IPS DF 6.9 (cell line): Measurements from ENCODE around the gene POP4.

ENCODE experiments used
- DNase-seq: peaks from one replicate; pipeline ENCODE4 v3.0.0-alpha.2; 2013; ENCODE audit warnings: low read depth, low spot score
- H3K27ac ChIP-seq: one replicate; pipeline ENCODE4 v1.5.1; 2013; ENCODE audit warnings: low read length, control low read depth
- H3K27me3 ChIP-seq: 2 replicates; pipeline ENCODE4 v1.6.1; 2013; ENCODE audit warnings: mild to moderate bottlenecking, low read length; ENCODE audit not compliant: control insufficient read depth, insufficient read depth
- H3K36me3 ChIP-seq: 2 replicates; pipeline ENCODE4 v1.6.1; 2013; ENCODE audit warnings: low read length; ENCODE audit not compliant: control insufficient read depth, insufficient read depth
- H3K4me1 ChIP-seq: 2 replicates; pipeline ENCODE4 v1.6.1; 2013; ENCODE audit warnings: low read length; ENCODE audit not compliant: control insufficient read depth, insufficient read depth
- H3K4me3 ChIP-seq: 2 replicates; pipeline ENCODE4 v1.5.1; 2013; ENCODE audit warnings: mild to moderate bottlenecking, low read length
- H3K9me3 ChIP-seq: 2 replicates; pipeline ENCODE4 v1.6.1; 2013; ENCODE audit warnings: low read length, inconsistent platforms; ENCODE audit not compliant: control insufficient read depth, insufficient read depth
- WGBS: extraction: QIAGEN DNeasy Blood & Tissue Kit; methylation state at CpG from one replicate; pipeline ENCODE4 v1.1.7; 2013; ENCODE audit warnings: mixed read lengths, missing lambda C conversion rate; ENCODE audit not compliant: insufficient read length, insufficient coverage; 5-methylcytosine and 5-hydroxymethylcytosine counted together

Gene POP4

DNA sequence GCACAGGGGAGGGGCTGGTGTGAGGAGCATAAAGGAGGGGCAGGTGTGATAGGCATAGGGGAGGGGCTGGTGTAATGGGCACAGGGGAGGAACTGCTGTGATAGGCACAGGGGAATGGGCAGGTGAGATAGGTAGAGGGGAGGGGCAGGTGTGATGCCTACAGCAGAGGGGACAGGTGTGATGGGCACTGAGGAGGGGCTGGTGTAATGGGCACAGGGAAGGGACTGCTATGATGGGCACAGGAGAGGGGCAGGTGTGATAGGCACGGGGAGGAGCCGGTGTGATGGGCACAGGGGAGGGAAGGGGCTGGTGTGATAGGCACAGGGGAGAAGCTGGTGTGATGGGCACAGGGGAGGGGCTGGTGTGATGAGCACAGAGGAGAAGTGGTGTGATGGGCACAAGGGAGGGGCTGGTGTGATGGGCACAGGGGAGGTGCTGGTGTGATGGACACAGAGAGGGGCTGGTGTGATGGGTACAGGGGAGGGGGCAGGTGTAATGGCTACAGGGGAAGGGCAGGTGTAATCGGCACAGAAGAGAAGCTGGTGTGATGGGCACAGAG lies 39.5 kb upstream of the POP4 start:
- H3K27ac ChIP-seq, result no peak overlapping the region
- DNase-seq, result no peak
- no peaks in the 10 kb centered on the region for H3K27me3 ChIP-seq
- 0 out of 2 replicates have a peak, but pooled peaks cover 2% of the 10 kb centered on the region for H3K4me1 ChIP-seq
- no peaks in the 10 kb centered on the region for H3K36me3 ChIP-seq
- no peak overlapping the region for H3K4me3 ChIP-seq
- no CpG with 5 or more reads among the region's 3 CpGs for WGBS
- H3K9me3 ChIP-seq, result no peaks in the 10 kb centered on the region

DNA sequence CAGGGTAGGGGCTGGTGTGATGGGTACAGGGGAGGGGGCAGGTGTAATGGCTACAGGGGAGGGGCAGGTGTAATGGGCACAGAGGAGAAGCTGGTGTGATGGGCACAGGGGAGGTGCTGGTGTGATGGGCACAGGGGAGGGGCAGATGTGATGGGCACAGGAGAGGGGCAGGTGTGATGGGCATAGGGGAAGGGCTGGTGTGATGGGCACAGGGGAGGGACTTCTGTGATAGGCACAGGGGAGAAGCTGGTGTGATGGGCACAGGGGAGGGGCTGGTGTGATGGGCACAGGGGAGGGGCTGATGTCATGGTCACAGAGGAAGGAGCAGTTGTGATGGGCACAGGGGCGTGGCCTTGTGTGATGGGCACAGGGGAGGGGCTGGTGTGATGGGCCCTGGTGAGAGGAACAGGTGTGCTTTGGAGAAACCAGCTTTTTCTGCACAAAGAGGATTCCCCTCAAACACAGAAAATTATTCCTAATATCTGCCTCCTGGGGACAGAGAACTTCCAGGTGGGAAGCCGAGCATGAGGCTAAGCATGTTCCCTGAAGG lies 38.6 kb upstream of the POP4 start:
- no peaks in the 10 kb centered on the region for H3K36me3 ChIP-seq
- no peak overlapping the region for H3K4me3 ChIP-seq
- 0 out of 2 replicates have a peak, but pooled peaks cover 2% of the 10 kb centered on the region for H3K4me1 ChIP-seq
- H3K9me3 ChIP-seq, result no peaks in the 10 kb centered on the region
- H3K27ac ChIP-seq, result no peak overlapping the region
- no peaks in the 10 kb centered on the region for H3K27me3 ChIP-seq
- WGBS, result no CpG with 5 or more reads among the region's 2 CpGs
- DNase-seq, result no peak

DNA sequence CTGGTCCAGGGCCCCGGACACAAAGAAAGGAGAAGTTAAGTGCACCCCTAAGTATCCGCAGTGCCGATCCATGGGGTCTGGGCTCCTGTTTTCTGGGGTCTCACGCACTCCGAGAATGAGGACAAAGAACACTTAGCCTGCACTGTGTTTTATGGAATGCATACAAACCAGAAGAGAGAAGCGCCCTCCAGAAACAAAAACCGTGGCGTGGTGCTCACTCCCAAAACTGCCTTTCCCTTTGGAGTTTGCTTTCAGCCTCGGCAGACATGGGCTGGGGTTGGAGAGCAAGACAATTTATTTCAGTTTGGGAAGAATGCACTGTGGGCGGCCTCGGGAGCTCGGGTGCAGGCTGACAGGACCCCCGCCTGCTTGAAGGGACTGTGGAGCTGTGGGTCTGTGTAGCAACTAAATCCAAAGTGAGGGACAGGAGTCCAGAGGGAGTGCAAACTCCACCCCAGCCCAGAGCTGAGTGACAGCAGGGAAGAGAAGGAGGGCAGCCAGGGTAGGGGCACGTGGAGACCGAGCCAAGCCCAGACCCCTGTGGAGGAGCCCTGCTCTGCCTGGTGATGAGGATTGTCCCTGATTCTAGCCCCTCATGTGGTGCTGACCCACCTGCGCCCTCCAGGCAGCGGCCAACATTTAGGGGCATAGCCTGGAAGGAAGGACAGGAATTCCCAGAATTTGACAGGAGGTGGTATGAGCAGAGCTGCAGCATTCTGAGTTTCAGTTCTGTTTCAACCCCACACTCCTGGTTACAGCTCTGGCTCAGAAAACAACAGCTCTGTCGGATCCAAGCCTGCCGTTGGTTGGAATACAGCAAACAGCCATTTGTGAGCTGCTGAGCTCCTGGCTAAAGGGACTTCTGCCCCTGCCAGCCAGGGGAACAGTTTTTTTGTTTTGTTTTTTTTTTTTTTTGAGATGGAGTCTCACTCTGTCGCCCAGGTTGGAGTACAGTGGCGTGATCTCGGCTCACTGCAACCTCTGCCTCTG lies 37.8 kb upstream of the POP4 start:
- Histone ChIP-seq H3K36me3 (no peaks in the 10 kb centered on the region), H3K27me3 (no peaks in the 10 kb centered on the region), H3K27ac (no peak overlapping the region), H3K9me3 (no peaks in the 10 kb centered on the region), H3K4me3 (no peak overlapping the region), H3K4me1 (0 out of 2 replicates have a peak, but pooled peaks cover 2% of the 10 kb centered on the region)
- WGBS, result no CpG with 5 or more reads among the region's 22 CpGs
- DNase-seq, result no peak

DNA sequence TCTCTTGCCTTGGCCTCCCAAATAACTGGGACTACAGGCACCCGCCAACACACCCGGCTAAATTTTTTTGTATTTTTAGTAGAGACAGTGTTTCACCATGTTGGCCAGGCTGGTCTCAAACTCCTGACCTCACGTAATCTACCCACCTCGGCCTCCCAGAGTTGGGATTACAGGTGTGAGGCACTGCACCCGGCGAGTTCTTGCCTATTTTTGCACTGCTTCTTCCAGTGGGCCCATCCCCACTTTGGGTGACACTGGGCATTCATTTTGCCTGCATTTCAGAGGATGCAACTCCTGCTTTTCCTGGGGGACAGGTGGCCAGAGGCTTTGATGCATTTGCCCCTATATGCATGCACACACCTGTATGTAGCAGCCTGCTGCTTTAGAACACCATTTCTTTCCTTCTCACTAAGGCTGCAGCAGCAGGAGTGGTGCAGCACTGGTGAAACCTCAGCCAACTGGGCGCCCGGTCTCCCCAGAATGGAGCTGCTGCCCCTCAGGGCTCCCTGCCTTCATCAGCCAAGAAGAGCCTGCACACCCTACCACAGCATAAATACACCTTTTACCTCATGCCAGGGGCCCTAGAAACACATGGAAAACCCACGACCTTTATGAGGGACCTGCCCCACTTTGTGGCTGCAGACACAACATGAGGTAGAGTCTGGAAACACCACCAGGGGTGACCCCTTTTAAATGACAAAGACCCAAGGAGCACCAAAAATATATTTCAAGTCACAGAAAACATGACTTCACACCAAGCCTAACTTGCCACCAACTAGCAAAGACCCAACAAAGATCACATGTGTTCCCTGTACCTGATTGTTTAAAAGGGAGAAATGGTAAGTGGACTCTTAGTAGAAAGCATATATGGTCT lies 36.8 kb upstream of the POP4 start:
- no peak overlapping the region for H3K4me3 ChIP-seq
- no peaks in the 10 kb centered on the region for H3K9me3 ChIP-seq
- no peaks in the 10 kb centered on the region for H3K36me3 ChIP-seq
- H3K4me1 ChIP-seq, result 0 out of 2 replicates have a peak, but pooled peaks cover 2% of the 10 kb centered on the region
- DNase-seq, result no peak
- no peaks in the 10 kb centered on the region for H3K27me3 ChIP-seq
- WGBS, result no CpG with 5 or more reads among the region's 9 CpGs
- no peak overlapping the region for H3K27ac ChIP-seq

DNA sequence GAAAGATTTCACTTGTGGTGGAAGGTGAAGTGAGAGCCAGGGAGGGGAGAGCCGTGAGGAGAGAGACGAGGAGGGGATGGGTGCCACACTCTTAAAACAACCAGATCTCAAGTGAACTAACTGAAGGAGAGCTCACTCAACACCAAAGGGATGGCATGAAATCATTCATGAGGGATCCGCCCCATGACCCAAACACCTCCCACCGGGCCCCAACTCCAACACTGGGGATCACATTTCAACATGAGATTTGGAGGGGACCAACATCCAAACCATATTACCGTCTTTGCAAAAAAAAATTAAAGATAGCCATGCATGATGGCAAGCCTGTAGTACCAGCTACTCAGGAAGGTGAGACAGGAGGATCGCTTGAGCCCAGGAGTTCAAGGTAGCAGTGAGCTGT lies 34.9 kb upstream of the POP4 start:
- Histone ChIP-seq H3K4me3 (no peak overlapping the region), H3K27me3 (no peaks in the 10 kb centered on the region), H3K4me1 (0 out of 2 replicates have a peak, but pooled peaks cover 2% of the 10 kb centered on the region), H3K36me3 (no peaks in the 10 kb centered on the region), H3K27ac (no peak overlapping the region), H3K9me3 (no peaks in the 10 kb centered on the region)
- no CpG with 5 or more reads among the region's 6 CpGs for WGBS
- DNase-seq, result no peak

DNA sequence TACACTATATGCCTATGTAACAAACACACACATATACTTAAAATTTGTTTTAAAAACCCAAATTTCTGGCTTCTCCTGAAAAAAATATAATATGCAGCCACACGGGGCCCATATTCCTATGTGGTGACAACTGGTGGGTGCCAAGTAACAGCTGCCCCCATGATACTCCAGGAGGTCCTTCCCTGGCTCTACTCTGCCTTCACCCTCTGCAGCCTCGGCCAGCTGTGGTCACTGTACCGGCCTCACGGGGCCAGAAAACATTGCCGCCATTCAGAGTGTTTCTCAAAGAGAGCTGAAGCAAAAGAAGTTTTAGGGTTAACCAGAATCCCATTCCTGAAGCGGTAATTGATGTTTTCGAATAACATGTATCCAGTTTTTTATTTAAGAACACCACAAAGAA lies 32.6 kb upstream of the POP4 start:
- Histone ChIP-seq H3K36me3 (no peaks in the 10 kb centered on the region), H3K27me3 (no peaks in the 10 kb centered on the region), H3K27ac (no peak overlapping the region), H3K4me3 (no peak overlapping the region), H3K4me1 (no peaks in the 10 kb centered on the region), H3K9me3 (no peaks in the 10 kb centered on the region)
- WGBS, result no CpG with 5 or more reads among the region's 7 CpGs
- no peak for DNase-seq

DNA sequence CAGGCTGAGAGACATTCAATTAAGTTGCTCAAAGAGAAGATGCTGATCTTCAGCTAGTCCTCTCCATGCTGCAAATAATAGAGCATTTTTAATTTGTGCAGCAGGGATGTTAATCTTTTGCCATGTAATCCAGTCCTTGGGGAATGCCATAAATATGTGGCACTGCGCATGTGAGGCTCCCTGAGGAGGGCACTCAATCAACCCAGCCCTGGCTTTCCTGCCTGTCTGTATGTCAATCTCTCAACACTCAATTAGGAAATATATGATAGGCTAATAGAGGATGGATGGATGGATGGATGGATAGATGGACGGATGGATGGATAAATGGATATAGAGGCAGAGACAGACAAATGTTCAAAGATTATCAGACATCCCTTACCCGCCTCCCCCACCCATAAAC lies 31.6 kb upstream of the POP4 start:
- no peaks in the 10 kb centered on the region for H3K27me3 ChIP-seq
- DNase-seq, result no peak
- WGBS, result no CpG with 5 or more reads among the region's 3 CpGs
- H3K36me3 ChIP-seq, result no peaks in the 10 kb centered on the region
- no peak overlapping the region for H3K4me3 ChIP-seq
- no peak overlapping the region for H3K27ac ChIP-seq
- no peaks in the 10 kb centered on the region for H3K9me3 ChIP-seq
- no peaks in the 10 kb centered on the region for H3K4me1 ChIP-seq

DNA sequence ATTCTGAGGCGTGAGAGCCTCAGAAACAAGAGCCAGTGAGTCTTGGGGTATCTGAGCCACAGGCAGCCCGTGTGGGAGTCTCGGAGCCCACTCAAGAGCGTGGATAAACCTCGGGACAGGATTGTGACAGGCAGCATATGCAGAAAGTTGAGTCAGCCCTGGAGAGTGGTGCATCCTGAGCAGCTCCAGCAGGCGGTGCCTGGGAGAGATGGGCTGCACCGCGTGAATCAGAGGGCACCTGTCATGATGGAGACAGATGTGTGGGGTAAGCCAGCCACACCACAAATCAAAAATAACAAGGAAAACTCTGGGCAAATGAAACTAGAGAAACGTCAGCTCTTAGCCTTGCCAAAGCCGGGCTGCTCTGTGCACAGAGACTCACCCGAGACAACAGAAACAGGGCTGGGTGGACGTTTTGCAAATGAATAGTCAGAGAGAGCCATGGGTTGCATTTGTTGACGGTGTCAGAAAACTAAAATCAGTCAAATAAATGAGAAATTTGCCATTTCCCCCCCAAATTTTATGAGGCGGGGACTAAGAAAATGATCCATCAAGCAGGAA lies 30.0 kb upstream of the POP4 start:
- no peak overlapping the region for H3K27ac ChIP-seq
- H3K36me3 ChIP-seq, result no peaks in the 10 kb centered on the region
- no peaks in the 10 kb centered on the region for H3K9me3 ChIP-seq
- H3K27me3 ChIP-seq, result no peaks in the 10 kb centered on the region
- H3K4me1 ChIP-seq, result no peaks in the 10 kb centered on the region
- no CpG with 5 or more reads among the region's 14 CpGs for WGBS
- no peak for DNase-seq
- H3K4me3 ChIP-seq, result no peak overlapping the region

DNA sequence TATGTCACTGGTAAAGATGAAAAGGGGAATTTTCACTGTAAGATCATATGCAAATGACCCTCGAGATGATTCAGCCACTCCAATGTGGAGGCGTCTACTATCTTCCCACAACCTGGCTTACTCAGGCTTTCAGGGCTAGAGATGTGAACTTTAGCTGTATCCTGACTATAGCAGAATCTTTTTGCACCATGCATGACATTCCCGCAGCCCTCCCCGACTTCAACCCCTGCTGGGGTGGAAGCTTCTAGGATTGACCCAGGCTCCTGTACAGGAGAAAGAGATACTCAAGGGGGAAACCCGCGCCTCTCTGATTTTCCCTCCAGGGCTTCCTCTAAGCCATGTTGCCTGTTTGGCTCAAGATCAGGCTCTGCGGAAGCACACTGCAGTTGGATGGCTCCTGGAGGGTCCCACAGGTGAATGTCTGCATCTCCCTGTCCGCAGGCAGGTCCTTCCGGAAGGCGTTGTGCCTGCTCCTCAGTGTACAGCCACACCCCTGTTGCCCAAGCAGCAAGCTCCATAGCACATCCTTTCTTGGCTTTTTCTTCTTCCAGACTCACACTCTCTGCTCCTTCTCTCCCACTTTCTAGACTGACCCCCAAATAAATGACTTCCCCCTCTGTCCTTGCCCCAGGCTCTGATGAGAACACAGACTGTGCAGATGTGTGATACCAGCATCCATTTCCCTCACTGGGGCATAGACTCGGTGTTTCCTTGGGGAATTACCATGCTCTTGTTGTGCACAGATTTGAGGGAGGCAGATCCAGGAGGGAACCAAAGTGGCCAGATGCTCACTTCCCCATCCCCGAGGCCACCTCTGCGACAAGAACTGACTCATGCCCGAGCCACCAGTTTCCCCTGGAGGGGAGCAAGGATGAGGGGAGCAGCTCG lies 29.1 kb upstream of the POP4 start:
- H3K27me3 ChIP-seq, result no peaks in the 10 kb centered on the region

More for the DNA sequence above, 29.1 kb upstream of the POP4 start:
- DNase-seq, result no peak
- Histone ChIP-seq H3K4me1 (no peaks in the 10 kb centered on the region), H3K4me3 (no peak overlapping the region), H3K27ac (no peak overlapping the region), H3K9me3 (no peaks in the 10 kb centered on the region), H3K36me3 (no peaks in the 10 kb centered on the region)
- no CpG with 5 or more reads among the region's 15 CpGs for WGBS
